Measurements from ENCODE around the gene SPOUT1. TPM values are rescaled to one million over a fixed set of nuclear protein-coding genes. Genes with fewer than 3 reads are reported as not detected.
"Not testable (repeated sequence)": the region's sequence is repeated elsewhere in the genome, so short reads cannot be mapped to it uniquely, and the experiment has no call there.

Gene SPOUT1
- polyA plus RNA-seq, 1 experiment = 45.8 TPM

DNA sequence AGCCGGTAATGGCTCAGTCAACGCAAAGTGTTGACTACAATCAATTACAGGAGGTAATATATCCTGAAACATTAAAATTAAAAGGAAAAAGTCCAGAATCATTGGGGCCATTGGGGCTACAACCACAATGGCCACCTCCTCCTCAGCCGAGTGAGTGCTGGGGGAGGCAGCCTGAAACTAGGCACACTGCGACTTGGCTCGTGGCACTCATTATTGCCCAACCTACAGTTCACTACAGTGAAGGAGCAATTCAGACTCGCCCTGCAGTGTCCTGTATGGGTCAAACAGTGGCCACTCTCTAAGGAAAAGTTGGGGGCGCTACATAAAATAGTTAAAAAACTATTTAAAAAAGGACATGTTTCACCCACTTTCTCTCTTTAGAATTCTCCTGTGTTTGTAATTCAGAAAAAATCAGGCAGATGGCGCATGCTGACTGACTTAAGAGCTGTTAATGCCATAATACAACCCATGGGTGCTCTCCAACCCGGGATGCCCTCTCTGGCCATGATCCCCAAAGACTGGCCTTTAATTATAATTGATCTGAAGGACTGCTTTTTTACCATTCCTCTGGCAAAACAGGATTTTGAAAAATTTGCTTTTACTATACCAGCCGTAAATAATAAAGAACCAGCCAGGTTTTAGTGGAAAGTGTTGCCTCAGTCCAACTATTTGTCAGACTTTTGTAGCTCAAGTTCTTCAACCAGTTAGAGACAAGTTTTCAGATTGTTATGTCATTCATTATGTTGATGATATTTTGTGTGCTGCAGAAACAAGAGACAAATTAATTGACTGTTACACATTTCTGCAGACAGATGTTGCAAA is 22.4 kb upstream of the SPOUT1 start:
- H3K36me3 ChIP-seq (ENCODE audit: control insufficient read depth, insufficient read depth, low read length); DNase-seq (ENCODE audit: low read depth); H3K4me3 ChIP-seq (ENCODE audit: low read depth, low read length); POLR2A ChIA-PET; H3K27me3 ChIP-seq (ENCODE audit: control insufficient read depth, insufficient read depth, low read length): not testable (repeated sequence)
- CTCF ChIA-PET = interaction anchor here (0.7 to 1.3 kb wide), 5 partner anchors 60 to 158 kb away, joined by 3 to 9 read pairs (median 3); no protein-coding TSS in a partner anchor
- peak; percentile 39 for TF ChIP-seq CTCF (IDR thresholded peaks at IDR 0.05; ENCODE audit: insufficient read depth, low read depth, low read length)

DNA sequence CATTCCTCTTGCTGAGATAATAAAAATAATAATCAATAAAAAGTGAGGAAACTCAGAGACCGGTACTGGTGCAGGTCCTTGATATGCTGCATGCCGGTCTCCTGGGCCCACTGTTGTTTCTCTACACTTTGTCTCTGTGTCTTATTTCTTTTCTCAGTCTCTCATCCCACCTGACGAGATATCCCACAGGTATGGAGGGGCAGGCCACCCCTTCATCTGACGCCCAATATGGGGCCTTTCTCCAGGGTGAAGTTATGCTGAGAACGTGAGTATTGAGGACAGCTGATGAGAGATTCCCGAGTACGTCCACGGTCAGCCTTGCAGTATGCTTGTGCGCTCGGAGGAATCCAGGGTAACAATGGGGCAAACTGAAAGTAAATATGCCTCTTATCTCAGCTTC is 21.4 kb upstream of the SPOUT1 start:
- DNase-seq (ENCODE audit: low read depth); H3K4me3 ChIP-seq (ENCODE audit: low read depth, low read length); H3K27me3 ChIP-seq (ENCODE audit: control insufficient read depth, insufficient read depth, low read length); H3K36me3 ChIP-seq (ENCODE audit: control insufficient read depth, insufficient read depth, low read length); POLR2A ChIA-PET: not testable (repeated sequence)
- CTCF ChIA-PET = interaction anchor here (1.0 kb wide), 1 partner anchor 78 kb away, joined by 3 read pairs; no protein-coding TSS in a partner anchor

- H3K27me3 ChIP-seq (ENCODE audit: control insufficient read depth, insufficient read depth, low read length) = no peaks in the 10 kb centered on the region
- no peak for DNase-seq (ENCODE audit: low read depth)
- no peak for TF ChIP-seq CTCF (IDR thresholded peaks at IDR 0.05; ENCODE audit: insufficient read depth, low read depth, low read length)
- ChIA-PET POLR2A (no interaction called here), CTCF (no interaction called here)
- H3K36me3 ChIP-seq (ENCODE audit: control insufficient read depth, insufficient read depth, low read length) = no peaks in the 10 kb centered on the region
- no peak overlapping the region for H3K4me3 ChIP-seq (ENCODE audit: low read depth, low read length)
Observed at GRCh38 chr9:128847803-128848202, 18.2 kb upstream of the SPOUT1 start.

- no peaks in the 10 kb centered on the region for H3K27me3 ChIP-seq (ENCODE audit: control insufficient read depth, insufficient read depth, low read length)
- ChIA-PET CTCF (interaction anchor here (1.0 kb wide), 2 partner anchors 16 to 81 kb away, joined by 3 to 4 read pairs; no protein-coding TSS in a partner anchor), POLR2A (no interaction called here)
- H3K36me3 ChIP-seq (ENCODE audit: control insufficient read depth, insufficient read depth, low read length) = no peaks in the 10 kb centered on the region
- no peak for DNase-seq (ENCODE audit: low read depth)
- TF ChIP-seq CTCF (IDR thresholded peaks at IDR 0.05; ENCODE audit: insufficient read depth, low read depth, low read length) = no peak
- H3K4me3 ChIP-seq (ENCODE audit: low read depth, low read length) = no peak overlapping the region
Observed at GRCh38 chr9:128846680-128847030, 17.1 kb upstream of the SPOUT1 start.

DNA sequence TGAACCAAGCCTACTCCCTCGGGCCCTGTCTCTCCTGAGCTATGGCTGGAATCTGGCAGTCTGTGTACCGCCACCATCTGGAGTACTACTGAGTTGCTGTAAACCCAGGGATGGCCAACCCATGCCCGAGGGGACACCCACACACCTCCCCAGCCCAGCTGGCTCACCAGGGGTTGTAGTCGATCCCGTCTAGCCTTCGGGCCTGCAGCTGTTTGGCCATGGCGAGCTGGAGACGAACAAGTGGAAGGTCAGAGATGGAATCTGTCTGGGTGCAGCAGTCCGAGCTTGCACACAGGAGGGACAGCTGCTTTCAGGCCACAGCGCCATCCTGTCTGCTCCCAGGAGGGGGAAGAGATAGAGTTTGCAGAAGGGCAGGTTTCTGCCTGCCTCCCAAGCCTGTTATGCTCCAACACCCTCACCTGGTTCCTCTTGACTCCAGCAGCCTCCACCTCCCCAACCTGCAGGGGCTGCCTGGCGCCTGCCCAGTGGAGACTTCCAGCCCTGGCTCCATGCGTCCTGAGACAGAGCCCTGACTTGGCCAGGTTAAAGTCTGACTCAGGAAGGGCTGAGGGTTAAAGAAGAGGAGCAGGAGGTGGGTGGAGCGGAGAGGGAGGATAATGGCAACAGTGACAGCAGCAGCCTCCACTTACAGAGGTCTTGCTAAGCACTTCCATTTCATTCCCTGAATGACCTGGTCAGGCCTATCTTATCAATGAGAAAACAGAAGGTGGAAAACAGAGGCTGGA is 15.8 kb upstream of the SPOUT1 start:
- TF ChIP-seq CTCF (IDR thresholded peaks at IDR 0.05; ENCODE audit: insufficient read depth, low read depth, low read length) = peak; percentile 39
- DNase-seq (ENCODE audit: low read depth) = no peak
- CTCF ChIA-PET = interaction anchor here (0.5 to 2.8 kb wide), 9 partner anchors 14 to 161 kb away, joined by 3 to 11 read pairs (median 4); partner anchors contain the start of gene ENDOG
- Histone ChIP-seq H3K4me3 (ENCODE audit: low read depth, low read length) (no peak overlapping the region), H3K36me3 (ENCODE audit: control insufficient read depth, insufficient read depth, low read length) (no peaks in the 10 kb centered on the region), H3K27me3 (ENCODE audit: control insufficient read depth, insufficient read depth, low read length) (no peaks in the 10 kb centered on the region)
- POLR2A ChIA-PET = no interaction called here

GRCh38 chr9:128843171-128843570 is 13.6 kb upstream of the SPOUT1 start:
- POLR2A ChIA-PET = not testable (repeated sequence)
- CTCF ChIA-PET = interaction anchor here (0.6 to 2.8 kb wide), 2 partner anchors 85 to 264 kb away, joined by 3 to 11 read pairs; no protein-coding TSS in a partner anchor

More at GRCh38 chr9:128843171-128843570, 13.6 kb upstream of the SPOUT1 start:
- not testable (repeated sequence) for DNase-seq (ENCODE audit: low read depth); H3K4me3 ChIP-seq (ENCODE audit: low read depth, low read length); H3K36me3 ChIP-seq (ENCODE audit: control insufficient read depth, insufficient read depth, low read length); H3K27me3 ChIP-seq (ENCODE audit: control insufficient read depth, insufficient read depth, low read length)

All from BJ (cell line).